Measurements from ENCODE around the gene OCA2. TPM values are rescaled to one million over a fixed set of nuclear protein-coding genes. Genes with fewer than 3 reads are reported as not detected.
"Not testable (repeated sequence)": the region's sequence is repeated elsewhere in the genome, so short reads cannot be mapped to it uniquely, and the experiment has no call there.

Gene OCA2
- polyA plus RNA-seq, 1 experiment = 0.02 TPM

- POLR2A ChIA-PET = no interaction called here
- DNase-seq (ENCODE audit: low read depth) = no peak
- H3K36me3 ChIP-seq (ENCODE audit: control insufficient read depth, insufficient read depth, low read length) = no peaks in the 10 kb centered on the region
Measured at GRCh38 chr15:27768732-27769475, 330.2 kb downstream of the OCA2 start.

GRCh38 chr15:27767918-27768640 is 331.0 kb downstream of the OCA2 start:
- Histone ChIP-seq H3K36me3 (ENCODE audit: control insufficient read depth, insufficient read depth, low read length) (no peaks in the 10 kb centered on the region), H3K4me3 (ENCODE audit: low read depth, low read length) (no peak overlapping the region), H3K27me3 (ENCODE audit: control insufficient read depth, insufficient read depth, low read length) (no peaks in the 10 kb centered on the region)
- POLR2A ChIA-PET = no interaction called here
- no peak for TF ChIP-seq CTCF (IDR thresholded peaks at IDR 0.05; ENCODE audit: insufficient read depth, low read depth, low read length)
- DNase-seq (ENCODE audit: low read depth) = no peak
- CTCF ChIA-PET = no interaction called here

More at GRCh38 chr15:27768732-27769475, 330.2 kb downstream of the OCA2 start:
- CTCF ChIA-PET = no interaction called here
- no peaks in the 10 kb centered on the region for H3K27me3 ChIP-seq (ENCODE audit: control insufficient read depth, insufficient read depth, low read length)
- TF ChIP-seq CTCF (IDR thresholded peaks at IDR 0.05; ENCODE audit: insufficient read depth, low read depth, low read length) = no peak
- no peak overlapping the region for H3K4me3 ChIP-seq (ENCODE audit: low read depth, low read length)

- H3K36me3 ChIP-seq (ENCODE audit: control insufficient read depth, insufficient read depth, low read length); CTCF ChIA-PET; DNase-seq (ENCODE audit: low read depth); H3K27me3 ChIP-seq (ENCODE audit: control insufficient read depth, insufficient read depth, low read length); POLR2A ChIA-PET; H3K4me3 ChIP-seq (ENCODE audit: low read depth, low read length): not testable (repeated sequence)
Measured at GRCh38 chr15:27767430-27767829, 331.7 kb downstream of the OCA2 start.

- H3K27me3 ChIP-seq (ENCODE audit: control insufficient read depth, insufficient read depth, low read length) = no peaks in the 10 kb centered on the region
- CTCF ChIA-PET = no interaction called here
- POLR2A ChIA-PET = no interaction called here
- DNase-seq (ENCODE audit: low read depth) = no peak
- no peak for TF ChIP-seq CTCF (IDR thresholded peaks at IDR 0.05; ENCODE audit: insufficient read depth, low read depth, low read length)
- H3K36me3 ChIP-seq (ENCODE audit: control insufficient read depth, insufficient read depth, low read length) = no peaks in the 10 kb centered on the region
- no peak overlapping the region for H3K4me3 ChIP-seq (ENCODE audit: low read depth, low read length)
Measured at GRCh38 chr15:27764339-27764738, 334.8 kb downstream of the OCA2 start.

- Histone ChIP-seq H3K27me3 (ENCODE audit: control insufficient read depth, insufficient read depth, low read length) (no peaks in the 10 kb centered on the region), H3K36me3 (ENCODE audit: control insufficient read depth, insufficient read depth, low read length) (no peaks in the 10 kb centered on the region), H3K4me3 (ENCODE audit: low read depth, low read length) (no peak overlapping the region)
- no peak for DNase-seq (ENCODE audit: low read depth)
- ChIA-PET CTCF (no interaction called here), POLR2A (no interaction called here)
- no peak for TF ChIP-seq CTCF (IDR thresholded peaks at IDR 0.05; ENCODE audit: insufficient read depth, low read depth, low read length)
Measured at GRCh38 chr15:27763514-27763913, 335.6 kb downstream of the OCA2 start.

Measured in BJ (cell line).